K562 (cell line): Measurements from ENCODE around the gene AIFM3. TPM values are rescaled to one million over a fixed set of nuclear protein-coding genes. Genes with fewer than 3 reads are reported as not detected.
A peak's percentile ranks its signal among the peaks of the same experiment; 100 is the strongest.

ENCODE experiments used
- ATF4 ChIP-seq: fragments of 450-650 bp; formaldehyde crosslinking; IDR thresholded peaks from 2 replicates; pipeline ENCODE4 v1.4.0; 2022; ENCODE audit warnings: mild to moderate bottlenecking, moderate library complexity
- CREB1 ChIP-seq, 2 experiments: sonication (generic) in 1 of 2; formaldehyde crosslinking in 1 of 2; IDR thresholded peaks; 2 replicates each; pipeline versions ENCODE4 v1.6.1 to v1.8.0; 2012 to 2022; ENCODE audit warnings: inconsistent platforms in 1 of 2, mild to moderate bottlenecking in 1 of 2, missing genetic modification reagents in 1 of 2, moderate library complexity in 1 of 2
- ESRRB ChIP-seq: fragments of 250-450 bp; sonication (Bioruptor Pico); IDR thresholded peaks from 2 replicates; pipeline ENCODE4 v1.5.0; 2020; ENCODE audit warnings: mild to moderate bottlenecking, moderate library complexity, borderline replicate concordance
- ETS1 ChIP-seq: conservative IDR thresholded peaks from 2 replicates; pipeline ENCODE4 v1.6.1; 2011; ENCODE audit warnings: low read depth, mild to moderate bottlenecking, low read length; ENCODE audit not compliant: control insufficient read depth
- HNRNPLL ChIP-seq: fragments of 200-400 bp; formaldehyde crosslinking; IDR thresholded peaks from 2 replicates; pipeline ENCODE4 v1.6.1; 2017; ENCODE audit warnings: low read length, low read depth, mild to moderate bottlenecking; ENCODE audit not compliant: poor library complexity, severe bottlenecking
- IRF1 ChIP-seq: sonication (generic); formaldehyde crosslinking; IDR thresholded peaks from 2 replicates; pipeline ENCODE4 v1.8.0; 2022; ENCODE audit warnings: missing genetic modification reagents, mild to moderate bottlenecking, borderline replicate concordance
- NCOA4 ChIP-seq: fragments of 450-650 bp; IDR thresholded peaks from 2 replicates; pipeline ENCODE4 v1.6.1; 2018; ENCODE audit warnings: mild to moderate bottlenecking; ENCODE audit not compliant: partially characterized antibody
- SIX5 ChIP-seq, 2 experiments: IDR thresholded peaks; 2 replicates each; pipeline ENCODE4 v1.6.1; 2011; ENCODE audit warnings: low read length in 2 of 2, borderline replicate concordance in 1 of 2, low read depth in 1 of 2, mild to moderate bottlenecking in 1 of 2, moderate library complexity in 1 of 2; ENCODE audit not compliant: insufficient read depth in 1 of 2
- SMARCA5 ChIP-seq: fragments of 450-650 bp; IDR thresholded peaks from 2 replicates; pipeline ENCODE4 v1.6.1; 2016
- TCF3 ChIP-seq: sonication (generic); formaldehyde crosslinking; IDR thresholded peaks from 2 replicates; pipeline ENCODE4 v1.4.0; 2020; ENCODE audit warnings: mild to moderate bottlenecking, missing genetic modification reagents
- ZFX ChIP-seq: sonication (generic); formaldehyde crosslinking; IDR thresholded peaks from 2 replicates; pipeline ENCODE4 v1.8.0; 2022; ENCODE audit warnings: mild to moderate bottlenecking, missing genetic modification reagents, moderate library complexity
- ZNF134 ChIP-seq: fragments of 250-450 bp; sonication (Bioruptor Pico); conservative IDR thresholded peaks from 2 replicates; pipeline ENCODE4 v1.4.0; 2020
- ZNF143 ChIP-seq: sonication (generic); formaldehyde crosslinking; IDR thresholded peaks from 2 replicates; pipeline ENCODE4 v1.9.0; 2022; ENCODE audit warnings: mild to moderate bottlenecking, missing genetic modification reagents
- ZNF239 ChIP-seq: fragments of 250-450 bp; sonication (Bioruptor Pico); IDR thresholded peaks from 2 replicates; pipeline ENCODE4 v1.4.0; 2020; ENCODE audit warnings: mild to moderate bottlenecking
- ZNF407 ChIP-seq: fragments of 450-650 bp; IDR thresholded peaks from 2 replicates; pipeline ENCODE4 v1.6.1; 2016; ENCODE audit warnings: low read depth
- ZNF444 ChIP-seq: fragments of 250-450 bp; sonication (Bioruptor Pico); IDR thresholded peaks from 2 replicates; pipeline ENCODE4 v1.4.0; 2020; ENCODE audit warnings: mild to moderate bottlenecking, moderate library complexity
- ZNF551 ChIP-seq: fragments of 250-450 bp; sonication (Bioruptor Pico); IDR thresholded peaks from 2 replicates; pipeline ENCODE4 v1.5.0; 2021; ENCODE audit warnings: mild to moderate bottlenecking, moderate library complexity
- ZNF77 ChIP-seq: fragments of 250-450 bp; sonication (Bioruptor Pico); IDR thresholded peaks from 2 replicates; pipeline ENCODE4 v1.5.0; 2020
- polyA plus RNA-seq, 8 experiments: library from polyadenylated mRNA; depleted of rRNA in 4 of 8; stranded (reverse) in 5 of 8; unstranded in 3 of 8; fragments of >200 nt; fragmentation: Nextera tagmentation in 2 of 8; fragmentation: Illumina TruSeq in 1 of 8; extraction: Ambion mirVana in 2 of 8; extraction: Trizol in 1 of 8; gene quantifications; 2 replicates each; pipeline versions ENCODE4 v1.2.1 to v1.2.3, GENCODE V29; 2011 to 2014; ENCODE audit warnings: inconsistent platforms in 1 of 8, missing spikeins in 1 of 8
- total RNA-seq, 7 experiments: library from RNA; depleted of rRNA in 6 of 7; stranded (reverse); fragments of >200 nt in 6 of 7; fragmentation: Illumina TruSeq in 2 of 7; extraction: Trizol in 2 of 7; gene quantifications; 2 replicates each; pipeline versions ENCODE4 v1.2.1 to v1.2.3, GENCODE V29; 2011 to 2021; ENCODE audit warnings: low replicate concordance in 1 of 7

AIFM3 gene
- total and polyA plus RNA-seq, 9 of the 15 experiments (the other 6 are each of a cell fraction or from before 2014, with no cell fraction given) = 0.03 to 0.20 (median 0.07) TPM; not detected in 1

- TF ChIP-seq ATF4 (CRISPR knock-in tag) (peak; percentile 61; the same call in 1 of the 2 replicates), TCF3 (CRISPR knock-in tag) (no peak), ZNF239 (no peak), SMARCA5 (no peak), NCOA4 (no peak), ZNF134 (CRISPR knock-in tag) (no peak), ZNF143 (no peak), ZNF444 (CRISPR knock-in tag) (no peak), IRF1 (CRISPR knock-in tag) (no peak), ZFX (CRISPR knock-in tag) (no peak), CREB1 (IDR thresholded peaks at IDR 0.05) (peak; percentile 96), CREB1 (CRISPR knock-in tag; IDR thresholded peaks at IDR 0.05) (no peak), ZNF77 (CRISPR knock-in tag) (no peak), SIX5 (IDR thresholded peaks at IDR 0.05; ENCODE audit: borderline replicate concordance in 1 of 2, insufficient read depth in 1 of 2, low read depth in 1 of 2, low read length in 2 of 2) (peak in 1 of 2 experiments; percentile 34; a peak in 1 of 4 replicates), ZNF407 (no peak), HNRNPLL (peak; percentile 99), ESRRB (CRISPR knock-in tag) (no peak), ZNF551 (no peak), ETS1 (no peak)
Observed at GRCh38 chr22:21014202-21014725, 47.2 kb downstream of the AIFM3 start (continued).
